ENCODE measurements around the gene YAP1. TPM values are rescaled to one million over a fixed set of nuclear protein-coding genes. Genes with fewer than 3 reads are reported as not detected.

The YAP1 gene
- total RNA-seq, 4 donors from 2014 or later: 220 to 343 (median 275) TPM

DNA sequence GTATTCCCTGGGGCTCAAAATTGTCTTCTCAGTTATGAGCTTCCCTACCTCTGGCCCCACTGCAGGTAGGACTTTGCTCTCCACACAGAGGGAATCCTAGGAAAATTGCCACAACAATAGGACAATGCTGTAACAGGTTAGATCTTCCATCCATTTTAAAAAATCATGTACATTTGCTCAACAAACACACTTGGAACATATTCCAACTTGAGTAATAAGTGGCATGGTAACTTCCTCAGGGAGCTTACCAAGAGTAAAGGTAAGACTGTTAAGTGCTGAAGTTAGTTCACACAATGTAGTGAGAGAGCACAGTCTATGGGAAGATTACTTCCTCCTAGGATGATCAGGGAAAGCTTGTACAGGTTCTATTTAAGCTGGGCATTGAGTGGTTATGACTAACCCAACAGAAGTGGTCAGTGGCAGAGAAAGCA lies 128.2 kb downstream of the YAP1 start:
- Histone ChIP-seq H3K27ac (replicated peaks in 1 of 4) (no peak overlapping the region), H3K4me1 (peaks cover 0 to 25% (median 18%) of the 10 kb centered on the region in 4 donors), H3K27me3 (no peaks in the 10 kb centered on the region), H3K4me3 (no peak overlapping the region), H3K36me3 (peaks cover 0 to 9% (median 3%) of the 10 kb centered on the region in 4 donors), H3K9me3 (no peaks in the 10 kb centered on the region)
- peak; percentile 31 for DNase-seq (ENCODE audit: extremely low spot score)
- no peak for TF ChIP-seq POLR2AphosphoS5 (IDR thresholded peaks at IDR 0.05)
- intact Hi-C loops (cut with DNase I): no loop called here

DNA sequence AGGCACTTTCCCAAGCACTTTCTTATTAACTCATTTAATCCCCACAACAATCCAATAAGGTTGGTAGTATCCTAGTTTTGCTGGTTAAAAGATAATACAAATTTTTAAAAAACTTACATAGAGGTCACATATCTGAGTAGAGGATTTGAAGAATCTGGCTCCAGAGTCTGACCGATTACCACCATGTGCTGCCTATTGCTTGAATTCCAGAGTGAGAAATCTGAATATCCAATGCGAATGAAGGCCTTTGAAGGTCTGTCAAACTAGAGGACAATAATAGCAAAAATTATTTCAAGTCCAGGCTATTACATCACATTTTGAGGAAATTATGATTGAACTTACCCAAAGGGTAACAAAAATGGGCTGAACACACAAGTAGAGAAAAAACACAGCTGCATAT lies 129.2 kb downstream of the YAP1 start:
- peak; percentile 21 for DNase-seq (ENCODE audit: extremely low spot score)
- peaks cover 0 to 24% (median 18%) of the 10 kb centered on the region in 4 donors for H3K4me1 ChIP-seq
- H3K9me3 ChIP-seq: no peaks in the 10 kb centered on the region
- H3K36me3 ChIP-seq: no peaks in the 10 kb centered on the region
- TF ChIP-seq, protein P1, sequence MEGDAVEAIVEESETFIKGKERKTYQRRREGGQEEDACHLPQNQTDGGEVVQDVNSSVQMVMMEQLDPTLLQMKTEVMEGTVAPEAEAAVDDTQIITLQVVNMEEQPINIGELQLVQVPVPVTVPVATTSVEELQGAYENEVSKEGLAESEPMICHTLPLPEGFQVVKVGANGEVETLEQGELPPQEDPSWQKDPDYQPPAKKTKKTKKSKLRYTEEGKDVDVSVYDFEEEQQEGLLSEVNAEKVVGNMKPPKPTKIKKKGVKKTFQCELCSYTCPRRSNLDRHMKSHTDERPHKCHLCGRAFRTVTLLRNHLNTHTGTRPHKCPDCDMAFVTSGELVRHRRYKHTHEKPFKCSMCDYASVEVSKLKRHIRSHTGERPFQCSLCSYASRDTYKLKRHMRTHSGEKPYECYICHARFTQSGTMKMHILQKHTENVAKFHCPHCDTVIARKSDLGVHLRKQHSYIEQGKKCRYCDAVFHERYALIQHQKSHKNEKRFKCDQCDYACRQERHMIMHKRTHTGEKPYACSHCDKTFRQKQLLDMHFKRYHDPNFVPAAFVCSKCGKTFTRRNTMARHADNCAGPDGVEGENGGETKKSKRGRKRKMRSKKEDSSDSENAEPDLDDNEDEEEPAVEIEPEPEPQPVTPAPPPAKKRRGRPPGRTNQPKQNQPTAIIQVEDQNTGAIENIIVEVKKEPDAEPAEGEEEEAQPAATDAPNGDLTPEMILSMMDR (IDR thresholded peaks at IDR 0.05): no peak
- TF ChIP-seq EP300 (IDR thresholded peaks at IDR 0.05) (no peak), POLR2AphosphoS5 (IDR thresholded peaks at IDR 0.05) (no peak), POLR2A (IDR thresholded peaks at IDR 0.05; ENCODE audit: low read depth) (no peak)
- no peak overlapping the region for H3K27ac ChIP-seq (replicated peaks in 1 of 4)
- H3K4me3 ChIP-seq: no peak overlapping the region
- intact Hi-C loops (cut with DNase I): no loop called here
- H3K27me3 ChIP-seq: no peaks in the 10 kb centered on the region
- 89% methylated on average over 2 of the region's 2 CpGs for WGBS

DNA sequence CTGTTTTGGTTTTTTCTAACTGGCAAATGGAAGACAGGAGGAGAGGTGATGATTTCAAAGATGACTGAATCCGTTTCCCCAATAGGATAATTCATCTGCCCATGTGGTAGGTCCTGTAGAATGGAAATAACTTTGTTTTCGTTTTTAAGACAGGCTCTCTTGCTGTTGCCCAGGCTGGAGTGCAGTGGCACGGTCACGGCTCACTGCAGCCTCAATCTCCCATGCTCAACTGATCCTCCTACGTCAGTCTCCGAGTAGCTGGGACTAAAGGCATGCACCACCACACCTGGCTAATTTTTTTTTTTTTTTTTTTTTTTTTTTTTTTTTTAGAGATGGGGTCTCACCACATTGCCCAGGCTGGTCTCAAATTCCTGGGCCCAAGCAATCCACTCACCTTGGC lies 129.7 kb downstream of the YAP1 start:
- peaks cover 0 to 19% (median 16%) of the 10 kb centered on the region in 4 donors for H3K4me1 ChIP-seq
- H3K36me3 ChIP-seq: no peaks in the 10 kb centered on the region
- H3K9me3 ChIP-seq: no peaks in the 10 kb centered on the region
- WGBS: 93% methylated on average over 6 of the region's 6 CpGs
- TF ChIP-seq, protein P1 (IDR thresholded peaks at IDR 0.05): no peak
- TF ChIP-seq EP300 (IDR thresholded peaks at IDR 0.05): no peak
- no peak for TF ChIP-seq POLR2AphosphoS5 (IDR thresholded peaks at IDR 0.05)
- TF ChIP-seq POLR2A (IDR thresholded peaks at IDR 0.05; ENCODE audit: low read depth): no peak
- H3K27me3 ChIP-seq: no peaks in the 10 kb centered on the region
- no peak overlapping the region for H3K4me3 ChIP-seq
- DNase-seq (ENCODE audit: extremely low spot score): peak; percentile 31
- intact Hi-C loops (cut with DNase I): no loop called here
- no peak overlapping the region for H3K27ac ChIP-seq (replicated peaks in 1 of 4)

DNA sequence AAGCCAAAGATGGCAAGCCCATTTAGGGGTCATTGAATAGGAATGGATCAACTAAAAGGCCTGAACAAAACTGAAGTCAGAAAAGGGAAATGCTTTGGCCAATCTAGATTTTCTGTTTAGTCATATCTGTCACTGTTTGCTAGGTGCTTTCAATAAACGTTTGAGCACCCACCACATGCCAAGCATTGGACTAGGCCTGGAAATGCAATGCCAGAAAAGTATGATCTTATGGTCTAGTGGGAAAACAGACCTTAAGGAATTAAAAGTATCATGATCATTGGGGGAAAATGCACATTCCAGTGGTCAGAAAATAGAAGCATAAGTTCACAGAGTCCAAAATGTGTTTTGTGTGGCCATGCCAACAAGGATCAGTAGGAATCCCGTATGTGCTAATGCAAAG lies 130.3 kb downstream of the YAP1 start:
- no peak for TF ChIP-seq POLR2A (IDR thresholded peaks at IDR 0.05; ENCODE audit: low read depth)
- TF ChIP-seq, protein P1 (IDR thresholded peaks at IDR 0.05): no peak
- TF ChIP-seq EP300 (IDR thresholded peaks at IDR 0.05): no peak
- TF ChIP-seq POLR2AphosphoS5 (IDR thresholded peaks at IDR 0.05): no peak
- intact Hi-C loops (cut with DNase I): no loop called here
- no peak overlapping the region for H3K27ac ChIP-seq (replicated peaks in 1 of 4)
- WGBS: 46% methylated on average over 2 of the region's 2 CpGs
- no peaks in the 10 kb centered on the region for H3K36me3 ChIP-seq
- no peak for DNase-seq (ENCODE audit: extremely low spot score)
- H3K27me3 ChIP-seq: no peaks in the 10 kb centered on the region
- H3K9me3 ChIP-seq: no peaks in the 10 kb centered on the region
- no peak overlapping the region for H3K4me3 ChIP-seq
- H3K4me1 ChIP-seq: peaks cover 0 to 14% (median 10%) of the 10 kb centered on the region in 4 donors

DNA sequence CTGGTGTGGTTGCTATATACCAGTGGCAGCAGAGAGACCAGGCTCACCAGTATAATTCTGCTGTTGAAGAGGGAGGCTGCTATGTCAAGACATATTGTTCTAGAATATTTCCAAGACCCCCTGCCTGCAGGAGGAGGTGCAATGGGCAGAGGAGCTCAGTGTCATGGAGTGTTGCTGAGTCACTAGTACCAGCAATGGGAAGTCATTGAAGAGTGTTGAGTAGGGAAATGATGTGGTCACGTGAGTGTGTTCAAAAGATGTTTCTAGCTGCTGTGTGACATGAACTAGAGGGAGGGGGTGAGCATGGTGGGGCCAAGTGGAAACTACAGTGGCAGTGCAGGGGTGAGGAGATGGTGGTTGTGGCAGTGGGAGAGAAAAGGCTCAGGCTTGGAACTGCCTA lies 130.8 kb downstream of the YAP1 start:
- Histone ChIP-seq H3K27ac (replicated peaks in 1 of 4) (no peak overlapping the region), H3K36me3 (no peaks in the 10 kb centered on the region), H3K4me1 (peaks cover 0 to 14% (median 9%) of the 10 kb centered on the region in 4 donors), H3K27me3 (no peaks in the 10 kb centered on the region), H3K9me3 (no peaks in the 10 kb centered on the region), H3K4me3 (no peak overlapping the region)
- no peak for DNase-seq (ENCODE audit: extremely low spot score)
- intact Hi-C loops (cut with DNase I): no loop called here
- no peak for TF ChIP-seq EP300 (IDR thresholded peaks at IDR 0.05)
- no peak for TF ChIP-seq POLR2A (IDR thresholded peaks at IDR 0.05; ENCODE audit: low read depth)
- TF ChIP-seq, protein P1 (IDR thresholded peaks at IDR 0.05): no peak
- WGBS: 53% methylated on average over 1 of the region's 1 CpG

Measured in esophagus muscularis mucosa (tissue), 4 donors.